HCT116 (cell line): ENCODE results near the gene CCDC80. TPM values are rescaled to one million over a fixed set of nuclear protein-coding genes. Genes with fewer than 3 reads are reported as not detected.

Experiments used
- ATAC-seq: fragments of 200-7000 bp; cut with Tn5 transposase; 2 replicates; pipeline ENCODE4 v1.9.1; 2020; ENCODE audit warnings: mild to moderate bottlenecking, moderate library complexity
- BruUV-seq: library from RNA; stranded (reverse); fragments of 400-500 nt; replicated peaks from 2 replicates; lab custom pipeline; 2021; lab: Mats Ljungman, UMichigan
- CTCF ChIA-PET: fragments of 300-600 bp; sonication (Branson Sonifier 250); formaldehyde crosslinking; loops from one replicate; lab custom pipeline; 2021; ENCODE audit warnings: antibody characterized with exemption; lab: Charles Lee
- POLR2A ChIA-PET: fragments of 300-600, 350-600 bp; sonication (Branson Sonifier 250); formaldehyde crosslinking; loops from one replicate; lab custom pipeline; 2021; ENCODE audit warnings: antibody characterized with exemption; lab: Charles Lee
- RAD21 ChIA-PET, 2 experiments: fragments of 300-600 bp; sonication (Branson Sonifier 250); formaldehyde crosslinking; loops; one replicate each; lab custom pipeline; 2023; ENCODE audit warnings: low total read pairs in 2 of 2; ENCODE audit not compliant: uncharacterized antibody in 2 of 2, unreplicated experiment in 2 of 2, low non-redundant PET in 1 of 2; lab: Charles Lee
- DNase-seq: peaks from one replicate; pipeline ENCODE4 v3.0.0-alpha.2; 2010; ENCODE audit warnings: low read depth, low spot score
- H2AFZ ChIP-seq: fragments of 200-600 bp; shearing (Covaris generic), sonication (generic); 2 replicates; pipeline ENCODE4 v1.6.1; 2017; ENCODE audit warnings: low read depth, mixed run types, mixed read lengths, antibody characterized with exemption, low read length; ENCODE audit not compliant: poor library complexity, severe bottlenecking
- H3K27ac ChIP-seq: 2 replicates; pipeline ENCODE4 v1.5.1; 2012; ENCODE audit warnings: low read depth, low read length
- H3K27me3 ChIP-seq: fragments of 200-600 bp; sonication (generic); 2 replicates; pipeline ENCODE4 v1.6.1; 2016; ENCODE audit warnings: mixed run types, low read length, mixed read lengths; ENCODE audit not compliant: insufficient read depth
- H3K36me3 ChIP-seq, 2 experiments: fragments of 200-500 bp in 1 of 2; fragments of 200-600 bp in 1 of 2; sonication (Bioruptor generic) in 1 of 2; sonication (generic) in 1 of 2; 2 replicates each; pipeline versions ENCODE4 v1.5.1 to v1.6.1; 2014 to 2016; ENCODE audit warnings: low read length in 2 of 2, inconsistent platforms in 1 of 2, mixed read lengths in 1 of 2, mixed run types in 1 of 2; ENCODE audit not compliant: insufficient read depth in 2 of 2, control insufficient read depth in 1 of 2
- H3K4me1 ChIP-seq, 2 experiments: fragments of 200-600 bp in 1 of 2; sonication (generic) in 1 of 2; 2 replicates each; pipeline versions ENCODE4 v1.5.1 to v1.6.1; 2012 to 2017; ENCODE audit warnings: low read length in 2 of 2, inconsistent platforms in 1 of 2, mild to moderate bottlenecking in 1 of 2, mixed read lengths in 1 of 2, mixed run types in 1 of 2, moderate library complexity in 1 of 2; ENCODE audit not compliant: insufficient read depth in 2 of 2, control insufficient read depth in 1 of 2
- H3K4me2 ChIP-seq: fragments of 200-600 bp; sonication (generic); 2 replicates; pipeline ENCODE4 v1.6.1; 2017; ENCODE audit warnings: mixed run types, low read length, mixed read lengths
- H3K4me3 ChIP-seq, 2 experiments: fragments of 200-600 bp in 1 of 2; sonication (generic) in 1 of 2; replicated peaks in 1 of 2; 2 replicates each; pipeline ENCODE4 v1.5.1; 2011 to 2016; ENCODE audit warnings: low read length in 2 of 2, control low read depth in 1 of 2, low read depth in 1 of 2, mild to moderate bottlenecking in 1 of 2, mixed read lengths in 1 of 2, mixed run types in 1 of 2
- H3K79me2 ChIP-seq: fragments of 200-600 bp; sonication (generic); 2 replicates; pipeline ENCODE4 v1.6.1; 2017; ENCODE audit warnings: mild to moderate bottlenecking, mixed run types, low read length, moderate library complexity, mixed read lengths; ENCODE audit not compliant: insufficient read depth
- H3K9ac ChIP-seq: fragments of 200-600 bp; sonication (generic); 2 replicates; pipeline ENCODE4 v1.6.1; 2016; ENCODE audit warnings: low read length, mixed read lengths
- H3K9me2 ChIP-seq: fragments of 200-600 bp; sonication (generic), shearing (Covaris generic); 2 replicates; pipeline ENCODE4 v1.6.1; 2017; ENCODE audit warnings: mixed run types, mild to moderate bottlenecking, moderate library complexity; ENCODE audit not compliant: insufficient read depth
- H3K9me3 ChIP-seq, 2 experiments: fragments of 200-500 bp in 1 of 2; fragments of 200-600 bp in 1 of 2; sonication (Bioruptor generic) in 1 of 2; sonication (generic) in 1 of 2; 2 replicates each; pipeline ENCODE4 v1.6.1; 2014 to 2017; ENCODE audit warnings: low read length in 2 of 2, mixed read lengths in 2 of 2, inconsistent platforms in 1 of 2, low read depth in 1 of 2, mild to moderate bottlenecking in 1 of 2, mixed run types in 1 of 2, moderate library complexity in 1 of 2; ENCODE audit not compliant: control insufficient read depth in 1 of 2, insufficient read depth in 1 of 2
- H4K20me1 ChIP-seq: fragments of 200-600 bp; sonication (generic), shearing (Covaris generic); 2 replicates; pipeline ENCODE4 v1.6.1; 2017; ENCODE audit warnings: mixed run types, mild to moderate bottlenecking, moderate library complexity; ENCODE audit not compliant: insufficient read depth
- CEBPB ChIP-seq: IDR thresholded peaks from 2 replicates; pipeline ENCODE4 v1.6.1; 2012; ENCODE audit warnings: low read depth
- EGR1 ChIP-seq: IDR thresholded peaks from 2 replicates; pipeline ENCODE4 v1.6.1; 2012; ENCODE audit warnings: low read depth
- ELF1 ChIP-seq: IDR thresholded peaks from 2 replicates; pipeline ENCODE4 v1.6.1; 2012; ENCODE audit warnings: low read depth, borderline replicate concordance
- EZH2 ChIP-seq: fragments of 200-600 bp; sonication (generic); IDR thresholded peaks from 2 replicates; pipeline ENCODE4 v1.6.1; 2017; ENCODE audit warnings: antibody characterized with exemption, mixed run types
- EZH2phosphoT487 ChIP-seq: fragments of 200-600 bp; IDR thresholded peaks from 2 replicates; pipeline ENCODE4 v1.6.1; 2018; ENCODE audit warnings: antibody characterized with exemption, borderline replicate concordance
- FOSL1 ChIP-seq: IDR thresholded peaks from 2 replicates; pipeline ENCODE4 v1.6.1; 2012; ENCODE audit warnings: low read depth
- JUND ChIP-seq: IDR thresholded peaks from 2 replicates; pipeline ENCODE4 v1.6.1; 2012
- POLR2A ChIP-seq: IDR thresholded peaks from 2 replicates; pipeline ENCODE4 v1.7.0; 2011; ENCODE audit warnings: borderline replicate concordance; ENCODE audit not compliant: insufficient read depth, insufficient read length; ENCODE audit errors: extremely low read depth
- POLR2AphosphoS5 ChIP-seq: IDR thresholded peaks from 2 replicates; pipeline ENCODE4 v1.6.1; 2011; ENCODE audit warnings: mild to moderate bottlenecking, low read depth, low read length, moderate library complexity
- RAD21 ChIP-seq: IDR thresholded peaks from 2 replicates; pipeline ENCODE4 v1.6.1; 2012; ENCODE audit warnings: low read depth, mild to moderate bottlenecking
- SP1 ChIP-seq: IDR thresholded peaks from 2 replicates; pipeline ENCODE4 v1.6.1; 2012; ENCODE audit warnings: low read depth
- SRF ChIP-seq: IDR thresholded peaks from 2 replicates; pipeline ENCODE4 v1.6.1; 2012; ENCODE audit warnings: low read depth
- TCF7L2 ChIP-seq: IDR thresholded peaks from 2 replicates; pipeline ENCODE4 v1.7.0; 2011; ENCODE audit warnings: borderline replicate concordance, inconsistent platforms; ENCODE audit not compliant: insufficient read depth, insufficient read length; ENCODE audit errors: extremely low read depth
- YY1 ChIP-seq: IDR thresholded peaks from 2 replicates; pipeline ENCODE4 v1.6.1; 2011; ENCODE audit warnings: low read length, low read depth, moderate library complexity, mild to moderate bottlenecking; ENCODE audit not compliant: insufficient replicate concordance; ENCODE audit errors: extremely low read depth
- ZFX ChIP-seq: fragments of 450-650 bp; IDR thresholded peaks from 2 replicates; pipeline ENCODE4 v1.6.1; 2017
- intact Hi-C: fragments of 100-400 bp; cut with micrococcal nuclease; formaldehyde crosslinking; loops from 2 replicates; pipeline ENCODE4 v1.10.0; 2022
- total RNA-seq: library from RNA; stranded (reverse); gene quantifications from one replicate; pipeline ENCODE4 v1.2.1, GENCODE V29; 2021; ENCODE audit not compliant: unreplicated experiment
- TF ChIP-seq, protein P1 (sequence below): IDR thresholded peaks from 2 replicates; pipeline ENCODE4 v1.6.1; 2011; ENCODE audit warnings: mild to moderate bottlenecking, low read length, moderate library complexity; ENCODE audit not compliant: insufficient replicate concordance; ENCODE audit errors: extremely low read depth
- TF ChIP-seq, protein P2 (sequence below), 3 experiments: fragments of 200-600 bp in 1 of 3; sonication (generic) in 1 of 3; IDR thresholded peaks in 2 of 3; conservative IDR thresholded peaks in 1 of 3; 2 replicates each; pipeline ENCODE4 v1.5.1; 2012 to 2017; ENCODE audit warnings: low read depth in 2 of 3, low read length in 2 of 3, antibody characterized with exemption in 1 of 3, borderline replicate concordance in 1 of 3, control low read depth in 1 of 3, mild to moderate bottlenecking in 1 of 3, mixed read lengths in 1 of 3, mixed run types in 1 of 3, moderate library complexity in 1 of 3; ENCODE audit not compliant: insufficient read depth in 1 of 3
- TF ChIP-seq, protein P3 (sequence below): IDR thresholded peaks from 2 replicates; pipeline ENCODE4 v1.6.1; 2012

Gene CCDC80
- total RNA-seq, 1 experiment from 2014 or later = 1.7 TPM

DNA sequence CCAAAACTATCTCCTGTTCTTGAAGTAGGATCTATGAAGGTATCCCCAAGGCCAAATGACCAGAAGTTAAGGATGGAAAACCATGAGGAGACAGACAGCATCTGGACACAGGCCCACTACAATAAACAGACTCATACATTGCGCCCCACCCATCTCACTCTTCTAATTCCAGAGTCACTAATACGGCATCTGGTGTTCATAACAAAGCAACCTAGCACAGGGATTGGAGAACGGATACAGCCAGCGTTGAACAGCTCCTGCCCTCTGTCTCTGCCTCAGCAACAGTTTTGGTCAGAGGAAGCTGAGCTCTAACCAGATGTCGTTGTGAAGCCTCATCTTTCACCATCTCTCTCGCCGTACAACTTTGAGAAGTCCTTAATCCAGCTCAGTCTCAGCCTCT, 44.5 kb upstream of the CCDC80 start:
- Histone ChIP-seq H4K20me1 (no peaks in the 10 kb centered on the region), H2AFZ (no peak overlapping the region), H3K79me2 (no peaks in the 10 kb centered on the region), H3K9ac (no peak overlapping the region), H3K27ac (no peak overlapping the region), H3K9me3 (no peaks in the 10 kb centered on the region), H3K36me3 (no peaks in the 10 kb centered on the region), H3K4me3 (no peak overlapping the region), H3K4me1 (peaks cover 7 to 18% of the 10 kb centered on the region in 2 experiments; a peak in 3 of 4 replicates), H3K4me2 (no peak overlapping the region), H3K27me3 (no peaks in the 10 kb centered on the region), H3K9me2 (no peaks in the 10 kb centered on the region)
- no TSS peak for BruUV-seq
- ATAC-seq = no peak
- ChIA-PET RAD21 (no interaction called here), CTCF (no interaction called here), POLR2A (no interaction called here)
- TF ChIP-seq EGR1 (no peak), EZH2phosphoT487 (no peak), ZFX (no peak), TCF7L2 (no peak), SP1 (no peak), YY1 (no peak), ELF1 (no peak), RAD21 (no peak)
- intact Hi-C loops = no loop called here
- no peak for DNase-seq

DNA sequence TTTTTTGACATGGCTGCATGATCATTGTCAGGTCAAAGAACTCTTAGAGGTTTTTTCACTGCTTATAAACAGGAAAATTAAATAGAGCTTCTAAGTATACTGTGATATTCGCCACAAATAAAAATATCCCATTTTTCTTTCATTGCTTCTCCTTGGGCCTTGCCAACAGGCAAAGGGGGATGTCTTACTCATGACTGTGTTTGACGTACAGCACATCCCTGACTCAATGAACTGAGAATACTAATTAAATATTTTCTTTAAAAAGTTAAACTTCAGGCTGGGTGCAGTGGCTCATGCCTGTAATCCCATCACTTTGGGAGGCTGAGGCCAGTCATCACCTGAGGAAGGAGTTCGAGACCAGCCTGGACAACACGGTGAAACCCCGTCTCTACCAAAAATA, 41.4 kb upstream of the CCDC80 start:
- ChIA-PET POLR2A (no interaction called here), CTCF (no interaction called here), RAD21 (no interaction called here)
- Histone ChIP-seq H3K36me3 (no peaks in the 10 kb centered on the region), H3K27me3 (no peaks in the 10 kb centered on the region), H3K4me2 (no peak overlapping the region), H3K4me1 (peaks cover 0 to 9% of the 10 kb centered on the region in 2 experiments; a peak in 2 of 4 replicates), H3K9me2 (no peaks in the 10 kb centered on the region), H3K27ac (no peak overlapping the region), H3K79me2 (no peaks in the 10 kb centered on the region), H3K9me3 (no peaks in the 10 kb centered on the region), H4K20me1 (no peaks in the 10 kb centered on the region), H3K4me3 (no peak overlapping the region), H2AFZ (peak overlapping the region; percentile 23), H3K9ac (no peak overlapping the region)
- BruUV-seq = no TSS peak
- ATAC-seq (no peak), DNase-seq (no peak)
- intact Hi-C loops = no loop called here
- no peak for TF ChIP-seq EZH2
- no peak for TF ChIP-seq CEBPB
- TF ChIP-seq SP1 = no peak
- TF ChIP-seq, protein P1, sequence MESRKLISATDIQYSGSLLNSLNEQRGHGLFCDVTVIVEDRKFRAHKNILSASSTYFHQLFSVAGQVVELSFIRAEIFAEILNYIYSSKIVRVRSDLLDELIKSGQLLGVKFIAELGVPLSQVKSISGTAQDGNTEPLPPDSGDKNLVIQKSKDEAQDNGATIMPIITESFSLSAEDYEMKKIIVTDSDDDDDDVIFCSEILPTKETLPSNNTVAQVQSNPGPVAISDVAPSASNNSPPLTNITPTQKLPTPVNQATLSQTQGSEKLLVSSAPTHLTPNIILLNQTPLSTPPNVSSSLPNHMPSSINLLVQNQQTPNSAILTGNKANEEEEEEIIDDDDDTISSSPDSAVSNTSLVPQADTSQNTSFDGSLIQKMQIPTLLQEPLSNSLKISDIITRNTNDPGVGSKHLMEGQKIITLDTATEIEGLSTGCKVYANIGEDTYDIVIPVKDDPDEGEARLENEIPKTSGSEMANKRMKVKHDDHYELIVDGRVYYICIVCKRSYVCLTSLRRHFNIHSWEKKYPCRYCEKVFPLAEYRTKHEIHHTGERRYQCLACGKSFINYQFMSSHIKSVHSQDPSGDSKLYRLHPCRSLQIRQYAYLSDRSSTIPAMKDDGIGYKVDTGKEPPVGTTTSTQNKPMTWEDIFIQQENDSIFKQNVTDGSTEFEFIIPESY = no peak
- TF ChIP-seq FOSL1 = no peak
- TF ChIP-seq, protein P2, sequence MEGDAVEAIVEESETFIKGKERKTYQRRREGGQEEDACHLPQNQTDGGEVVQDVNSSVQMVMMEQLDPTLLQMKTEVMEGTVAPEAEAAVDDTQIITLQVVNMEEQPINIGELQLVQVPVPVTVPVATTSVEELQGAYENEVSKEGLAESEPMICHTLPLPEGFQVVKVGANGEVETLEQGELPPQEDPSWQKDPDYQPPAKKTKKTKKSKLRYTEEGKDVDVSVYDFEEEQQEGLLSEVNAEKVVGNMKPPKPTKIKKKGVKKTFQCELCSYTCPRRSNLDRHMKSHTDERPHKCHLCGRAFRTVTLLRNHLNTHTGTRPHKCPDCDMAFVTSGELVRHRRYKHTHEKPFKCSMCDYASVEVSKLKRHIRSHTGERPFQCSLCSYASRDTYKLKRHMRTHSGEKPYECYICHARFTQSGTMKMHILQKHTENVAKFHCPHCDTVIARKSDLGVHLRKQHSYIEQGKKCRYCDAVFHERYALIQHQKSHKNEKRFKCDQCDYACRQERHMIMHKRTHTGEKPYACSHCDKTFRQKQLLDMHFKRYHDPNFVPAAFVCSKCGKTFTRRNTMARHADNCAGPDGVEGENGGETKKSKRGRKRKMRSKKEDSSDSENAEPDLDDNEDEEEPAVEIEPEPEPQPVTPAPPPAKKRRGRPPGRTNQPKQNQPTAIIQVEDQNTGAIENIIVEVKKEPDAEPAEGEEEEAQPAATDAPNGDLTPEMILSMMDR (IDR thresholded peaks at IDR 0.05 in 2 of 3, conservative IDR thresholded peaks at IDR 0.05 in 1 of 3; ENCODE audit: borderline replicate concordance in 1 of 3, insufficient read depth in 1 of 3, low read depth in 2 of 3, low read length in 2 of 3) = no peak
- TF ChIP-seq RAD21 = no peak
- TF ChIP-seq EZH2phosphoT487 = no peak
- TF ChIP-seq TCF7L2 = no peak
- no peak for TF ChIP-seq POLR2AphosphoS5
- no peak for TF ChIP-seq ZFX
- TF ChIP-seq, protein P3, sequence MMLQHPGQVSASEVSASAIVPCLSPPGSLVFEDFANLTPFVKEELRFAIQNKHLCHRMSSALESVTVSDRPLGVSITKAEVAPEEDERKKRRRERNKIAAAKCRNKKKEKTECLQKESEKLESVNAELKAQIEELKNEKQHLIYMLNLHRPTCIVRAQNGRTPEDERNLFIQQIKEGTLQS = no peak
- no peak for TF ChIP-seq POLR2A
- TF ChIP-seq JUND = no peak
- TF ChIP-seq SRF = no peak
